Sigmoid colon (tissue), 7 donors: ENCODE measurements around the gene ROBO3. TPM values are rescaled to one million over a fixed set of nuclear protein-coding genes. Genes with fewer than 3 reads are reported as not detected.

Experiments
- DNase-seq: peaks from one replicate; pipeline ENCODE4 v3.0.0-alpha.2; 2019
- H3K27ac ChIP-seq, 4 donors: fragments of 200-600 bp; sonication (generic); one replicate each; pipeline ENCODE4 v1.5.1; 2016 to 2019; ENCODE audit warnings: mild to moderate bottlenecking in 1 of 4
- H3K27me3 ChIP-seq, 3 donors: fragments of 200-600 bp; sonication (generic); one replicate each; pipeline ENCODE4 v1.5.1; 2019; ENCODE audit warnings: mild to moderate bottlenecking in 1 of 3
- H3K36me3 ChIP-seq, 4 donors: fragments of 200-600 bp; sonication (generic); one replicate each; pipeline ENCODE4 v1.5.1; 2016 to 2019
- H3K4me1 ChIP-seq, 4 donors: fragments of 200-600 bp; sonication (generic); one replicate each; pipeline ENCODE4 v1.5.1; 2017 to 2019
- H3K4me3 ChIP-seq, 4 donors: fragments of 200-600 bp; sonication (generic); one replicate each; pipeline ENCODE4 v1.5.1; 2017 to 2019; ENCODE audit warnings: mild to moderate bottlenecking in 2 of 4, moderate library complexity in 1 of 4
- H3K9me3 ChIP-seq, 4 donors: fragments of 200-600 bp in 3 of 4; sonication (generic) in 3 of 4; one replicate each; pipeline versions ENCODE4 v1.5.1 to v1.6.1; 2013 to 2019
- EP300 ChIP-seq, 4 donors: sonication (generic); formaldehyde crosslinking; IDR thresholded peaks; one replicate each; pipeline ENCODE4 v1.6.1; 2017; ENCODE audit warnings: antibody characterized with exemption in 4 of 4
- POLR2A ChIP-seq, 2 donors: fragments of 450-650 bp; IDR thresholded peaks; one replicate each; pipeline ENCODE4 v1.6.1; 2016; ENCODE audit warnings: antibody characterized with exemption in 2 of 2, mild to moderate bottlenecking in 2 of 2, moderate library complexity in 2 of 2
- POLR2AphosphoS5 ChIP-seq, 4 donors: sonication (generic); formaldehyde crosslinking; IDR thresholded peaks; one replicate each; pipeline ENCODE4 v1.6.1; 2017; ENCODE audit warnings: antibody characterized with exemption in 4 of 4
- WGBS, 2 donors: extraction: QIAGEN DNeasy Blood & Tissue Kit; methylation state at CpG; one replicate each; pipeline ENCODE4 v1.1.7; 2013; 5-methylcytosine and 5-hydroxymethylcytosine counted together
- intact Hi-C: fragments of 100-400 bp; cut with DNase I; formaldehyde crosslinking; loops from one replicate; pipeline ENCODE4 v1.15.1; 2023
- polyA plus RNA-seq, 3 donors: library from polyadenylated mRNA; stranded (reverse); fragments of 200-250 nt; gene quantifications; one replicate each; pipeline ENCODE4 v1.2.3, GENCODE V29; 2013
- total RNA-seq, 4 donors: library from RNA; depleted of rRNA; stranded (reverse); fragments of >200 nt; gene quantifications; one replicate each; pipeline ENCODE4 v1.1.0, GENCODE V29; 2016
- TF ChIP-seq, protein P1 (sequence below), 4 experiments: fragments of 450-650 bp in 3 of 4; fragments of 200-600 bp in 1 of 4; IDR thresholded peaks; one replicate each; pipeline ENCODE4 v1.5.1; 2016 to 2019; ENCODE audit warnings: antibody characterized with exemption in 4 of 4, mild to moderate bottlenecking in 3 of 4, moderate library complexity in 2 of 4
- donor health status: healthy with polysubstance abuse.
- donor health status: Bipolar disorder and iron deficiency.
- donor health status: healthy.

Gene ROBO3
- total and polyA plus RNA-seq, 7 donors = 1.6 to 37.7 (median 9.1) TPM

DNA sequence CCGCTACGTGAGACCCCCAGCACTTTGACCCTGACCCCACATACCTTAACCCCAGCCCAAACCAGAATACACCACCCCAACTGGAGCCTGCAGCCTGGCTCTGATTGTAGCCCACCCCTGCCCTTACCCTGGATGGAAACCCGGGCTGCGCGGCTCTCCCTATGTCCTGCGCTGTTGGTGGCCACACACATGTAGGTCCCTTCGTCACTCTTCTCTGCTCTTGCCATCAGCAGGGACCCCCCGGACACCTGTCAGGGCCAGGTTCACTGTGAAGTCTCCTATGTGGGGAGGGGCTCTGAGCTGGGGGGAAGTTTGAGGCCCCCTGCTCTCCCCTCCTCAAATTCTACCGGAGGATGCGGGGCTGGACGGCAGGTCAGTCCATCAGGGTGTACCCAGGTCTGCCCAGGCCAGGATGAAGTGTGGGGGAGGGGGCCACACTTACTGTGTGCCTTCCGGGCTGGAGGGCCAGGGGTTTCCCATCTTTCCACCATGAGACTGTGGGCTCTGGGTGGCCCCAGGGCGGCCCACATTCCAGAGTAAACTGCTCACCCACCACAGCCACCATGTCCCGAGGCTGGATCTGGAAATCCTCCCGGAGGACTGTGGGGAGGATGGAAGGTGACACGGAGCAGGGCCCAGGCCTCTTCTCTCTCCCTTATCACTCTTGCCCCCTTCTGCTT, 31.0 kb downstream of the ROBO3 start:
- WGBS, 2 donors = 87 to 93% methylated on average over 16 of the region's 16 CpGs
- TF ChIP-seq EP300 (IDR thresholded peaks at IDR 0.05) (no peak), POLR2A (IDR thresholded peaks at IDR 0.05) (no peak), POLR2AphosphoS5 (IDR thresholded peaks at IDR 0.05) (no peak)
- TF ChIP-seq, protein P1, sequence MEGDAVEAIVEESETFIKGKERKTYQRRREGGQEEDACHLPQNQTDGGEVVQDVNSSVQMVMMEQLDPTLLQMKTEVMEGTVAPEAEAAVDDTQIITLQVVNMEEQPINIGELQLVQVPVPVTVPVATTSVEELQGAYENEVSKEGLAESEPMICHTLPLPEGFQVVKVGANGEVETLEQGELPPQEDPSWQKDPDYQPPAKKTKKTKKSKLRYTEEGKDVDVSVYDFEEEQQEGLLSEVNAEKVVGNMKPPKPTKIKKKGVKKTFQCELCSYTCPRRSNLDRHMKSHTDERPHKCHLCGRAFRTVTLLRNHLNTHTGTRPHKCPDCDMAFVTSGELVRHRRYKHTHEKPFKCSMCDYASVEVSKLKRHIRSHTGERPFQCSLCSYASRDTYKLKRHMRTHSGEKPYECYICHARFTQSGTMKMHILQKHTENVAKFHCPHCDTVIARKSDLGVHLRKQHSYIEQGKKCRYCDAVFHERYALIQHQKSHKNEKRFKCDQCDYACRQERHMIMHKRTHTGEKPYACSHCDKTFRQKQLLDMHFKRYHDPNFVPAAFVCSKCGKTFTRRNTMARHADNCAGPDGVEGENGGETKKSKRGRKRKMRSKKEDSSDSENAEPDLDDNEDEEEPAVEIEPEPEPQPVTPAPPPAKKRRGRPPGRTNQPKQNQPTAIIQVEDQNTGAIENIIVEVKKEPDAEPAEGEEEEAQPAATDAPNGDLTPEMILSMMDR (IDR thresholded peaks at IDR 0.05) = no peak
- Histone ChIP-seq H3K4me1 (peaks cover 0 to 12% (median 6%) of the 10 kb centered on the region in 4 donors), H3K27me3 (peaks cover 0 to 2% (median 0%) of the 10 kb centered on the region in 3 donors), H3K4me3 (peak overlapping the region in 3 of 4 donors; percentile 19 to 26 (median 21)), H3K9me3 (no peaks in the 10 kb centered on the region), H3K36me3 (no peaks in the 10 kb centered on the region), H3K27ac (peak overlapping the region; percentile 43 to 74 (median 50))
- intact Hi-C loops = no loop called here
- DNase-seq = peak; percentile 59

DNA sequence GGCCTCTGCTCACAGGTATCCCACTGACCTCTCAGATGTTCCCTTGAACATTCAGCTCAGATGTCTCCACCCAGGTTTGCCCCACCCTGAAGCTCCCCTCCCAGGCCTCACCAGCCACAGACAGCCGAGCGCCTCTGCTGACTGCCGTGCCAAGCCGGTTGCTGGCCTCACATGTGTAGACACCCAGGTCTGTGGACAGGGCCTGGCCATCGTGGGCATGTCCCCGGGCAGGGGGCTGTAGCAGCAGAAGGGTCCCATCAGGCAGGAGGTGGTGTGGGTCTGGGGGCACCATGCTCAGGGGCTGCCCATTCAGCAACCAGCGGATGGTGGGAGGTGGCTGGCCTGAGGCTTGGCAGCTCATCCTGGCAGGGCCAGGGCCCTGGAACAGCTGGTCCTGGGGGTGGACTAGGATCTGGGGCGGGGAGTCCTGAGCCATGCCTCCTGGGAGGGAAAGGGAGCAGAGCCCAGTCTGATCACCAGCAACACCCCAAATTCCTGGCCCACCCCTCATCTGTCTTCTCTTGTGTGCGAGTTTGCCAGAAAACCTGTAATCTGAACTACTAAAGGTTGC, 31.7 kb downstream of the ROBO3 start:
- TF ChIP-seq, protein P1 (IDR thresholded peaks at IDR 0.05) = no peak
- no peak for TF ChIP-seq EP300 (IDR thresholded peaks at IDR 0.05)
- TF ChIP-seq POLR2A (IDR thresholded peaks at IDR 0.05) = no peak
- TF ChIP-seq POLR2AphosphoS5 (IDR thresholded peaks at IDR 0.05) = no peak
- peaks cover 0 to 12% (median 6%) of the 10 kb centered on the region in 4 donors for H3K4me1 ChIP-seq
- no peaks in the 10 kb centered on the region for H3K36me3 ChIP-seq
- DNase-seq = peak; percentile 67
- H3K4me3 ChIP-seq = peak overlapping the region in 3 of 4 donors; percentile 19 to 26 (median 21)
- peak overlapping the region; percentile 43 to 74 (median 50) for H3K27ac ChIP-seq
- WGBS, 2 donors = 78 to 82% methylated on average over 9 of the region's 9 CpGs
- no peaks in the 10 kb centered on the region for H3K27me3 ChIP-seq
- H3K9me3 ChIP-seq = no peaks in the 10 kb centered on the region
- intact Hi-C loops = no loop called here

DNA sequence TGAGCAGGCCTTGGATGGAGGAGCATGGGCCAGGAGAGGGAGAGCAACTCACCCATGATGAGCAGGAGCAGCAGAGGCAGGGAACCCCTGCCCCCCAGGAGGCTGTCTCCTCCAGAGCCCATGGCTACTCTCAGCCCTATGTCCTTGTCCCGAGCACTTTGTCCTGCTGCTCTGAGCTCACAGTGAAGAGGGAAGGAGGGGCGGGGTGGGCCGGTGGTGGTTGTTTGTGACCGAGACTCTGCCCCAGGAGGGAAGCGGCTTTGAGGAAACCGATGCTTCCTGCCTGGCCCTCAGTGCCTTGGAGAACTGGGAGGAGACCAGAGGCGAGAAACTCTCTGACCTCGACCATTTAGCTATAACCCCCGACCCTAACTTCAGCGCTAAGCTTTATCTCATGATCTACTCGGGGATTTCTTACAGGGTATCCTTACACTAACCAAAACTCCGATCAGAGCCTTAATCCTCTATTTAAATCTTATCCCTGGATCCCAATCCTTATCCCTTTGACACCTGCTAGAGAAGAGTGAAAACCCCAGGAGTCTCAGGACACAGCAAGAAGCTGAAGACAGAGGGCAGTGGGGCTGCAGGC, 32.5 kb downstream of the ROBO3 start, which contains the start of gene ROBO4:
Gene ROBO4, minus strand, starts transcription at position 192 of the 589 bp plus-strand sequence. Its CDS starts 70 bp downstream, at position 122.
- peaks cover 0 to 12% (median 6%) of the 10 kb centered on the region in 4 donors for H3K4me1 ChIP-seq
- H3K27me3 ChIP-seq = no peaks in the 10 kb centered on the region
- peak; percentile 70 for DNase-seq
- peak within 1 kb of the TSS in 3 of 4 donors; percentile 19 to 26 (median 21) for H3K4me3 ChIP-seq
- peak within 1 kb of the TSS; percentile 43 to 74 (median 50) for H3K27ac ChIP-seq
- H3K36me3 ChIP-seq = no peaks in the 10 kb centered on the region
- intact Hi-C loops = no loop called here
- TF ChIP-seq, protein P1 (IDR thresholded peaks at IDR 0.05) = no peak
- TF ChIP-seq EP300 (IDR thresholded peaks at IDR 0.05) = no peak
- peak in 1 of 4 donors; percentile 6 for TF ChIP-seq POLR2AphosphoS5 (IDR thresholded peaks at IDR 0.05)
- H3K9me3 ChIP-seq = no peaks in the 10 kb centered on the region
- 34 to 51% methylated on average over 12 of the region's 12 CpGs for WGBS, 2 donors

DNA sequence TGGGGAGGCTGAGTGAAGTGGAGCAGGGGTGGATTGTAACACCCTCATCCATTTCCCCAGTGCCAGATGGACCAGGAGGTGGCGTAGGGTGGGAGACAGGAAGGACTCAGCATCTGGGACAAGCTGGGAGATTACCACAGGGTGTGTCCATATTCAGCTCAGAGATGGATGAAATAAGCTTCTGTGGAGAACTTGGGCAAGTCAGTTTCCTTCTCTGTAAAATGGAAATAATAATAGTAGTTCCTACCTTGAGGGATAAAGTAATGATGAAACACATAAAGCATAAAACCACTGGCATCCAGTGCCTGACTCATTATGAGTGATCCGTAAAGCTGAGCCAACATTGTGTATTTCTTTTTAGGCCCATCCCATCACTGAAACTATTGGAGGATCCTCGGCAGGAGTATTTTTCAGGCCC, 33.0 kb downstream of the ROBO3 start:
- TF ChIP-seq, protein P1 (IDR thresholded peaks at IDR 0.05) = no peak
- TF ChIP-seq EP300 (IDR thresholded peaks at IDR 0.05) (no peak), POLR2AphosphoS5 (IDR thresholded peaks at IDR 0.05) (no peak), POLR2A (IDR thresholded peaks at IDR 0.05) (no peak)
- peak; percentile 59 for DNase-seq
- Histone ChIP-seq H3K4me3 (no peak overlapping the region), H3K4me1 (peaks cover 0 to 12% (median 6%) of the 10 kb centered on the region in 4 donors), H3K36me3 (no peaks in the 10 kb centered on the region), H3K27me3 (no peaks in the 10 kb centered on the region), H3K9me3 (no peaks in the 10 kb centered on the region), H3K27ac (peak overlapping the region; percentile 36 to 74 (median 49))
- 62 to 68% methylated on average over 3 of the region's 3 CpGs for WGBS, 2 donors
- intact Hi-C loops = no loop called here
